ENCODE data around the gene ADCYAP1R1. TPM values are rescaled to one million over a fixed set of nuclear protein-coding genes. Genes with fewer than 3 reads are reported as not detected.

Gene ADCYAP1R1
- total and polyA plus RNA-seq, 2 of the 8 experiments (the other 6 are each of a cell fraction or from before 2014, with no cell fraction given), result 14.4 to 14.6 TPM

DNA sequence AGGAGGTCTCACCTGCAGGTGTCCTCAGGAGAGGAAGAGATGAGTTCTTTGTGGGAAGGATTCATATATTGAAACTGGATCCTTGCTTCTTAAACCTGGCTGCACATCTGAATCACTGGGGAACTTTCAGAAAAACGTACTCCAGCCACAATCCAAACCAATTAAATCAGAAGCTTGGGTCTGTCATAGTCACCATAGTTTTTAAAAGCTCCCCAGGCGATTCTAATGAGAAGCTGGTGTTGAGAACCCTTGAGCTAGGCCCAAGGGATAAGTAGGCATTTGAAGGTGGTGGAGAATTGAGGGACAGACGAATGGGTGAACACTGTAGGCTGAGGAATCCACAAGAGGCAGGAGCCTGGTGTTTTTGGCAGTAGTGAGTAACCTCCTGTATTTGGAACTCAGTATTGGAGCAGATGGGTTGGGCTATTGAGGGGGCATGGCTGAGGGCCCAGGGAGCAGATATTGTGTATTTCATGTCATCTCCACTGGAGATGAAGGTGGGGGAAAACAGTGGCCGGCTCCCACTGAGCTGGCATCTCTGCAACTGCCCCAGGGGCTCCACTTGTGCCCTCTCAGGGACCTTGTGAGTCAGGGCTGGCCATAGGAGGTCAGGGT lies 14.5 kb downstream of the ADCYAP1R1 start:
- POLR2A ChIA-PET (ENCODE audit: partially characterized antibody), result no interaction called here
- no peak overlapping the region for H2BK15ac ChIP-seq (ENCODE audit: low read length)
- no peak for TF ChIP-seq EGR1 (IDR thresholded peaks at IDR 0.05; ENCODE audit: borderline replicate concordance, low read depth, low read length)

More for the DNA sequence above, 14.5 kb downstream of the ADCYAP1R1 start:
- Histone ChIP-seq H3K27me3 (replicated peaks in 1 of 4; ENCODE audit: control insufficient read depth in 3 of 4, extremely low read depth in 1 of 4, insufficient read depth in 3 of 4, low read length in 3 of 4) (no peaks in the 10 kb centered on the region), H4K91ac (replicated peaks; ENCODE audit: insufficient read length, low read length) (no peak overlapping the region), H3K79me2 (ENCODE audit: control insufficient read depth in 1 of 2, insufficient read depth in 2 of 2, low read length in 2 of 2) (no peaks in the 10 kb centered on the region), H3K4me2 (ENCODE audit: insufficient read depth in 1 of 2, low read depth in 2 of 2, low read length in 2 of 2) (no peak overlapping the region), H3K9ac (replicated peaks in 1 of 4; ENCODE audit: extremely low read depth in 1 of 4, low read depth in 3 of 4, low read length in 3 of 4) (no peak overlapping the region), H3K23ac (ENCODE audit: insufficient read length) (no peak overlapping the region), H3K23me2 (ENCODE audit: low read depth, low read length) (no peaks in the 10 kb centered on the region), H2BK5ac (ENCODE audit: low read depth, low read length) (no peak overlapping the region), H2BK120ac (replicated peaks; ENCODE audit: low read depth, low read length) (no peak overlapping the region), H3K36me3 (ENCODE audit: control insufficient read depth in 2 of 4, insufficient read depth in 4 of 4, low read length in 3 of 4) (no peaks in the 10 kb centered on the region), H3K14ac (ENCODE audit: insufficient read length) (no peak overlapping the region), H3K4me1 (replicated peaks in 1 of 4; ENCODE audit: control insufficient read depth in 3 of 4, insufficient read depth in 4 of 4, low read length in 3 of 4) (no peaks in the 10 kb centered on the region), H4K20me1 (replicated peaks in 1 of 2; ENCODE audit: control insufficient read depth in 1 of 2, insufficient read depth in 2 of 2, low read length in 2 of 2) (peaks cover 0 to 4% of the 10 kb centered on the region in 2 experiments), H2AFZ (ENCODE audit: low read length) (no peak overlapping the region), H4K5ac (ENCODE audit: insufficient read length, low read depth, low read length) (no peak overlapping the region), H4K8ac (ENCODE audit: extremely low read depth, insufficient read depth, low read length) (no peak overlapping the region), H3K4ac (replicated peaks; ENCODE audit: insufficient read length, low read depth, low read length) (no peak overlapping the region), H3K9me3 (ENCODE audit: insufficient read depth in 2 of 2, low read depth in 1 of 2, low read length in 1 of 2) (no peaks in the 10 kb centered on the region), H2BK20ac (ENCODE audit: low read length) (no peak overlapping the region), H3K79me1 (ENCODE audit: low read depth, low read length) (no peaks in the 10 kb centered on the region), H3K4me3 (ENCODE audit: extremely low read depth in 1 of 4, insufficient read depth in 2 of 4, low read depth in 3 of 4, low read length in 4 of 4) (no peak overlapping the region), H3K27ac (ENCODE audit: low read depth, low read length) (no peak overlapping the region), H3K18ac (ENCODE audit: extremely low read depth, low read length) (no peak overlapping the region), H2BK12ac (ENCODE audit: low read depth, low read length) (no peak overlapping the region), H2AK5ac (ENCODE audit: low read depth, low read length) (no peak overlapping the region), H3K56ac (replicated peaks; ENCODE audit: insufficient read length, low read depth, low read length) (no peak overlapping the region)
- 86% methylated on average over 4 of the region's 4 CpGs; no CpG with 5 or more reads in 1 of the 2 experiments for WGBS, 2 experiments (ENCODE audit: extremely low coverage in 1 of 2, insufficient coverage in 1 of 2, insufficient read length in 1 of 2, insufficient replicate concordance in 2 of 2, low coverage in 1 of 2, low lambda C conversion rate in 2 of 2, missing lambda C conversion rate in 1 of 2)
- CTCF ChIA-PET (ENCODE audit: partially characterized antibody), result interaction anchor here (0.7 to 36.4 kb wide), 9 partner anchors 9 to 1820 kb away, joined by 3 to 880 read pairs (median 4); partner anchors contain the start of gene ADCYAP1R1
- DNase-seq (ENCODE audit: low read depth in 1 of 2, low spot score in 2 of 2) (no peak), FAIRE-seq (no peak)
